GM23248 (cell line): ENCODE data around the gene PRKRIP1. TPM values are rescaled to one million over a fixed set of nuclear protein-coding genes. Genes with fewer than 3 reads are reported as not detected.
"Not testable (repeated sequence)": the region's sequence is repeated elsewhere in the genome, so short reads cannot be mapped to it uniquely, and the experiment has no call there.

ENCODE experiments used
- DNase-seq: peaks from one replicate; pipeline ENCODE4 v3.0.0-alpha.2; 2015
- H2AFZ ChIP-seq: fragments of 200-600 bp; sonication (generic); 2 replicates; pipeline ENCODE4 v1.6.1; 2016; ENCODE audit warnings: antibody characterized with exemption
- H3F3A ChIP-seq: fragments of 200-600 bp; sonication (generic); 2 replicates; pipeline ENCODE4 v1.6.1; 2016; ENCODE audit warnings: mild to moderate bottlenecking, antibody characterized with exemption, mixed run types; ENCODE audit not compliant: insufficient read depth
- H3K27ac ChIP-seq: fragments of 200-600 bp; sonication (generic); 2 replicates; pipeline ENCODE4 v1.5.1; 2016; ENCODE audit warnings: mild to moderate bottlenecking
- H3K27me3 ChIP-seq: fragments of 200-600 bp; sonication (generic); replicated peaks from 2 replicates; pipeline ENCODE4 v1.6.1; 2016; ENCODE audit warnings: mild to moderate bottlenecking; ENCODE audit not compliant: insufficient read depth
- H3K36me3 ChIP-seq: fragments of 200-600 bp; sonication (generic); 2 replicates; pipeline ENCODE4 v1.6.1; 2016; ENCODE audit warnings: low read depth, mild to moderate bottlenecking
- H3K4me1 ChIP-seq: fragments of 200-600 bp; sonication (generic); 2 replicates; pipeline ENCODE4 v1.6.1; 2016; ENCODE audit warnings: mild to moderate bottlenecking; ENCODE audit not compliant: insufficient read depth
- H3K4me2 ChIP-seq: fragments of 200-600 bp; sonication (generic); one replicate; pipeline ENCODE4 v1.6.1; 2016; ENCODE audit warnings: mild to moderate bottlenecking; ENCODE audit not compliant: unreplicated experiment
- H3K4me3 ChIP-seq: fragments of 200-600 bp; sonication (generic); 2 replicates; pipeline ENCODE4 v1.5.1; 2016; ENCODE audit warnings: mild to moderate bottlenecking
- H3K79me2 ChIP-seq: fragments of 200-600 bp; sonication (generic); 2 replicates; pipeline ENCODE4 v1.6.1; 2016; ENCODE audit warnings: mild to moderate bottlenecking; ENCODE audit not compliant: insufficient read depth
- H3K9ac ChIP-seq: fragments of 200-600 bp; sonication (generic); 2 replicates; pipeline ENCODE4 v1.6.1; 2016; ENCODE audit warnings: mild to moderate bottlenecking
- H3K9me2 ChIP-seq: fragments of 200-600 bp; sonication (generic); 2 replicates; pipeline ENCODE4 v1.6.1; 2016; ENCODE audit warnings: mixed run types, mild to moderate bottlenecking, moderate library complexity; ENCODE audit not compliant: insufficient read depth
- H3K9me3 ChIP-seq: fragments of 200-600 bp; sonication (generic); one replicate; pipeline ENCODE4 v1.6.1; 2017; ENCODE audit warnings: low read depth
- H4K20me1 ChIP-seq: fragments of 200-600 bp; sonication (generic); 2 replicates; pipeline ENCODE4 v1.6.0; 2016; ENCODE audit not compliant: insufficient read depth
- EZH2 ChIP-seq: fragments of 200-600 bp; sonication (generic); IDR thresholded peaks from 2 replicates; pipeline ENCODE4 v1.6.1; 2018; ENCODE audit warnings: antibody characterized with exemption, mild to moderate bottlenecking; ENCODE audit not compliant: insufficient read depth, poor library complexity, severe bottlenecking
- EZH2phosphoT487 ChIP-seq: fragments of 200-600 bp; sonication (generic); IDR thresholded peaks from 2 replicates; pipeline ENCODE4 v1.6.1; 2018; ENCODE audit warnings: antibody characterized with exemption, moderate library complexity, mild to moderate bottlenecking, low read depth; ENCODE audit not compliant: insufficient read depth
- WGBS, 2 experiments: methylation state at CpG; one replicate each; pipeline ENCODE4 v1.1.6; 2015 to 2017; ENCODE audit warnings: low lambda C conversion rate in 2 of 2, low coverage in 1 of 2; ENCODE audit errors: missing lambda C conversion rate in 2 of 2; 5-methylcytosine and 5-hydroxymethylcytosine counted together
- in situ Hi-C: fragments of 300-500 bp; cut with MboI; formaldehyde crosslinking; loops from 2 replicates; pipeline ENCODE4 v1.15.0; 2020
- polyA plus RNA-seq: library from polyadenylated mRNA; unstranded; fragments of >200 nt; fragmentation: Nextera tagmentation; extraction: Ambion mirVana; gene quantifications from 2 replicates; pipeline ENCODE4 v1.2.1, GENCODE V29; 2016
- total RNA-seq: library from RNA; depleted of rRNA; stranded (reverse); fragments of >200 nt; shearing (Covaris generic); gene quantifications from 2 replicates; pipeline ENCODE4 v1.2.3, GENCODE V29; 2014

PRKRIP1 gene
- total and polyA plus RNA-seq, 2 experiments from 2014 or later, result 17.3 to 19.1 TPM

- in situ Hi-C loops, result no loop called here
- WGBS, 2 experiments, result 98 to 99% methylated on average over 3 of the region's 3 CpGs
- peaks cover 56% of the 10 kb centered on the region for H3K36me3 ChIP-seq
Observed at GRCh38 chr7:102403563-102403962, 7.4 kb downstream of the PRKRIP1 start.

DNA sequence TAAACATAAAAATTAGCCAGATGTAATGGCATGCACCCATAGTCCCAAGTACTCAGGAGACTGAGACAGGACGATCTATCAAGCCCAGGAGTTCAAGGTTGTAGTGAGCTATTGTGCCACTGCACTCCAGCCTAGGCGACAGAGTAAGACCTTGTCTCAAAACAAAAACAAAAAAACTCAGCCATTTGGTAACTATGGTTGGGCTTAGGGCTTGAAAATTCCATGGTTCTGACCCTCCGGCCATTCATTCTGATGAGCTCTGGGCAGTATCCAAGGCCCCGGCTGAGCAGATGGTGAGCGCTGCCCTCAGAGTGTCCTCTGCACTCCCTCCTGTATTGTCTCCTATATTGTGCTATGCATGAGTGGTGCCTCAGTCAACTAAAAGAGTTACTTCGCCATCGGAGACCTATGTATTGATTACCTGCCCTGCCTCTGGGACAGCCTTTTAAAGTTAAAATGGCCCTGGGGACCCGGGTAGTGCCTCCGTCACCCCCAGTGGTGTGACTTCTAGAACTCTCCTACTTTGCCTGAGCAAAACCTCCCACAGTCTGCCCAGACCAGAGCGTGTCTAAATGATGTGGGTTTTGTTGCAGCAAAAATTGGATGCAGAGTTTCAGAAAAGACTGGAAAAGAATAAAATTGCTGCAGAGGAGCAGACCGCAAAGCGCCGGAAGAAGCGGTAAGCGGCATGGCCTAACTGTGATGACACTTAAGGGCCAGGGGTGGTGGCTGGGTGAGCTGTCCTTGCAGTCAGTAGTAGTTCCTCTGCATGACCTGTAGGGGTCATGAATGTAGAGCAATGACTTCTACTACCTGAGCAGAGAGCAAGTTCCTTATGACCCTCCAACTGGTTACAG, 8.1 kb downstream of the PRKRIP1 start:
- H3K27me3 ChIP-seq, result no peaks in the 10 kb centered on the region
- H3K79me2 ChIP-seq, result peaks cover 10% of the 10 kb centered on the region
- no peaks in the 10 kb centered on the region for H3K9me2 ChIP-seq
- H3K36me3 ChIP-seq, result peaks cover 56% of the 10 kb centered on the region
- in situ Hi-C loops, result no loop called here
- 88 to 90% methylated on average over 15 of the region's 15 CpGs for WGBS, 2 experiments
- H3K9ac ChIP-seq, result no peak overlapping the region
- H3K9me3 ChIP-seq, result no peaks in the 10 kb centered on the region
- H3F3A ChIP-seq, result peaks cover 3% of the 10 kb centered on the region; the same call in 1 of the 2 replicates
- H3K4me1 ChIP-seq, result no peaks in the 10 kb centered on the region
- H4K20me1 ChIP-seq, result no peaks in the 10 kb centered on the region
- no peak overlapping the region for H3K4me2 ChIP-seq
- H3K4me3 ChIP-seq, result no peak overlapping the region
- H3K27ac ChIP-seq, result no peak overlapping the region
- no peak overlapping the region for H2AFZ ChIP-seq
- TF ChIP-seq EZH2phosphoT487 (no peak), EZH2 (no peak)
- peak; percentile 71 for DNase-seq

More at GRCh38 chr7:102403563-102403962, 7.4 kb downstream of the PRKRIP1 start:
- no peaks in the 10 kb centered on the region for H3K9me3 ChIP-seq
- H3K27ac ChIP-seq, result no peak overlapping the region
- no peak for DNase-seq
- no peak for TF ChIP-seq EZH2
- peaks cover 14% of the 10 kb centered on the region for H3K79me2 ChIP-seq
- H3K4me1 ChIP-seq, result no peaks in the 10 kb centered on the region
- no peak overlapping the region for H3K4me2 ChIP-seq
- no peaks in the 10 kb centered on the region for H3K9me2 ChIP-seq
- H3K27me3 ChIP-seq, result no peaks in the 10 kb centered on the region
- no peak overlapping the region for H3K9ac ChIP-seq
- H3K4me3 ChIP-seq, result no peak overlapping the region
- H2AFZ ChIP-seq, result no peak overlapping the region
- H4K20me1 ChIP-seq, result no peaks in the 10 kb centered on the region
- no peaks in the 10 kb centered on the region for H3F3A ChIP-seq

GRCh38 chr7:102404862-102405188, 8.7 kb downstream of the PRKRIP1 start:
- H3K9me2 ChIP-seq, H3F3A ChIP-seq, H3K4me2 ChIP-seq, DNase-seq, H3K4me1 ChIP-seq, H3K4me3 ChIP-seq, H2AFZ ChIP-seq, in situ Hi-C loops, H3K27me3 ChIP-seq, H3K9ac ChIP-seq, H4K20me1 ChIP-seq, H3K9me3 ChIP-seq, H3K27ac ChIP-seq: not testable (repeated sequence)
- Histone ChIP-seq H3K79me2 (peaks cover 13% of the 10 kb centered on the region; the same call in 1 of the 2 replicates), H3K36me3 (peaks cover 56% of the 10 kb centered on the region)
- WGBS, 2 experiments, result 93 to 94% methylated on average over 5 of the region's 5 CpGs

GRCh38 chr7:102407910-102408309, 11.7 kb downstream of the PRKRIP1 start:
- DNase-seq, result no peak
- no peak overlapping the region for H3K27ac ChIP-seq
- WGBS, 2 experiments, result 96 to 97% methylated on average over 6 of the region's 6 CpGs
- H3K4me3 ChIP-seq, result no peak overlapping the region
- H3K9ac ChIP-seq, result no peak overlapping the region
- H3K36me3 ChIP-seq, result peaks cover 54% of the 10 kb centered on the region
- H3K9me3 ChIP-seq, result no peaks in the 10 kb centered on the region
- no peak overlapping the region for H2AFZ ChIP-seq
- in situ Hi-C loops, result no loop called here
- H3K4me1 ChIP-seq, result no peaks in the 10 kb centered on the region
- TF ChIP-seq EZH2 (no peak), EZH2phosphoT487 (no peak)
- H3F3A ChIP-seq, result peaks cover 4% of the 10 kb centered on the region; the same call in 1 of the 2 replicates
- H3K4me2 ChIP-seq, result no peak overlapping the region
- peaks cover 36% of the 10 kb centered on the region for H3K79me2 ChIP-seq
- H3K9me2 ChIP-seq, result no peaks in the 10 kb centered on the region
- no peaks in the 10 kb centered on the region for H3K27me3 ChIP-seq
- H4K20me1 ChIP-seq, result no peaks in the 10 kb centered on the region

GRCh38 chr7:102408530-102408929, 12.4 kb downstream of the PRKRIP1 start:
- in situ Hi-C loops, H3K27ac ChIP-seq, H4K20me1 ChIP-seq, H3K4me1 ChIP-seq, H3K4me2 ChIP-seq, H3F3A ChIP-seq, H3K9me3 ChIP-seq, H3K9me2 ChIP-seq, H3K27me3 ChIP-seq, H3K9ac ChIP-seq, H2AFZ ChIP-seq, DNase-seq, H3K4me3 ChIP-seq: not testable (repeated sequence)
- WGBS, 2 experiments, result 92 to 96% methylated on average over 6 of the region's 6 CpGs
- peaks cover 42% of the 10 kb centered on the region for H3K79me2 ChIP-seq
- H3K36me3 ChIP-seq, result peaks cover 51% of the 10 kb centered on the region
